WTC11 (cell line): ENCODE results near the gene PIAS2. TPM values are rescaled to one million over a fixed set of nuclear protein-coding genes. Genes with fewer than 3 reads are reported as not detected.

Source experiments
- ATAC-seq: fragments of 200-7000 bp; cut with Tn5 transposase; 2 replicates; pipeline ENCODE4 v1.10.0; 2021; ENCODE audit warnings: mild to moderate bottlenecking, moderate library complexity
- CTCF ChIA-PET: fragments of 300-600 bp; sonication (Branson Sonifier 250); formaldehyde crosslinking; loops from one replicate; lab custom pipeline; 2021; ENCODE audit warnings: antibody characterized with exemption; lab: Charles Lee
- POLR2A ChIA-PET: fragments of 350-600 bp; sonication (Branson Sonifier 250); formaldehyde crosslinking; loops from one replicate; lab custom pipeline; 2021; ENCODE audit warnings: antibody characterized with exemption; lab: Charles Lee
- DNase-seq: peaks from one replicate; pipeline ENCODE4 v3.0.0; 2021; ENCODE audit warnings: low spot score
- H3K27ac Mint-ChIP-seq: 2 replicates; pipeline ENCODE4 v1.8.0; 2021; ENCODE audit warnings: mixed read lengths
- H3K27me3 Mint-ChIP-seq: 2 replicates; pipeline ENCODE4 v1.8.0; 2021; ENCODE audit warnings: low read depth, mild to moderate bottlenecking, moderate library complexity, mixed read lengths
- H3K36me3 Mint-ChIP-seq: 2 replicates; pipeline ENCODE4 v1.8.0; 2021; ENCODE audit warnings: mixed read lengths
- H3K4me1 Mint-ChIP-seq: 2 replicates; pipeline ENCODE4 v1.8.0; 2022; ENCODE audit warnings: mixed read lengths
- H3K4me3 Mint-ChIP-seq: 2 replicates; pipeline ENCODE4 v1.8.0; 2021; ENCODE audit warnings: mild to moderate bottlenecking, moderate library complexity, mixed read lengths
- H3K9me3 Mint-ChIP-seq: 2 replicates; pipeline ENCODE4 v1.8.0; 2021; ENCODE audit warnings: mixed read lengths
- ATF1 ChIP-seq: sonication (generic); formaldehyde crosslinking; IDR thresholded peaks from 2 replicates; pipeline ENCODE4 v1.8.1; 2023; ENCODE audit warnings: mild to moderate bottlenecking, moderate library complexity, missing genetic modification reagents
- ATF2 ChIP-seq: sonication (generic); formaldehyde crosslinking; IDR thresholded peaks from 2 replicates; pipeline ENCODE4 v1.8.1; 2022; ENCODE audit warnings: low read depth, missing genetic modification reagents, borderline replicate concordance
- CREB1 ChIP-seq: sonication (generic); formaldehyde crosslinking; IDR thresholded peaks from 2 replicates; pipeline ENCODE4 v1.8.0; 2023; ENCODE audit warnings: mild to moderate bottlenecking, missing genetic modification reagents
- CTCF ChIP-seq: fragments of 200-600 bp; IDR thresholded peaks from 2 replicates; pipeline ENCODE4 v1.8.0; 2022; ENCODE audit warnings: antibody characterized with exemption
- ERG ChIP-seq: fragments of 250-450 bp; sonication (Bioruptor Pico); IDR thresholded peaks from 2 replicates; pipeline ENCODE4 v1.8.0; 2021; ENCODE audit warnings: mild to moderate bottlenecking
- GRHL2 ChIP-seq: fragments of 250-450 bp; sonication (Bioruptor Pico); IDR thresholded peaks from 2 replicates; pipeline ENCODE4 v1.8.0; 2022; ENCODE audit warnings: mild to moderate bottlenecking, moderate library complexity; ENCODE audit not compliant: insufficient replicate concordance, severe bottlenecking
- HMGXB4 ChIP-seq: sonication (generic); formaldehyde crosslinking; IDR thresholded peaks from 2 replicates; pipeline ENCODE4 v1.8.1; 2023; ENCODE audit warnings: mild to moderate bottlenecking, moderate library complexity, missing genetic modification reagents
- PRRX2 ChIP-seq: fragments of 250-450 bp; sonication (Bioruptor Pico); IDR thresholded peaks from 2 replicates; pipeline ENCODE4 v1.8.0; 2021; ENCODE audit warnings: mild to moderate bottlenecking
- SOX15 ChIP-seq: fragments of 250-450 bp; sonication (Bioruptor Pico); IDR thresholded peaks from 2 replicates; pipeline ENCODE4 v1.9.0; 2021; ENCODE audit warnings: mild to moderate bottlenecking
- STAT6 ChIP-seq: sonication (generic); formaldehyde crosslinking; conservative IDR thresholded peaks from 2 replicates; pipeline ENCODE4 v1.8.1; 2023; ENCODE audit warnings: mild to moderate bottlenecking, low read depth, missing genetic modification reagents, moderate library complexity
- TP53 ChIP-seq: sonication (generic); formaldehyde crosslinking; IDR thresholded peaks from 2 replicates; pipeline ENCODE4 v1.8.1; 2023; ENCODE audit warnings: mild to moderate bottlenecking, missing genetic modification reagents
- total RNA-seq: library from RNA; stranded (reverse); gene quantifications from 3 replicates; pipeline ENCODE4 v1.2.3, GENCODE V29; 2021

Gene PIAS2
- total RNA-seq, 1 experiment from 2014 or later: 50.7 TPM

- H3K27ac Mint-ChIP-seq: no peak overlapping the region
- ChIA-PET CTCF (interaction anchor here (1.6 kb wide), 1 partner anchor 10 kb away, joined by 4 read pairs; no protein-coding TSS in a partner anchor), POLR2A (no interaction called here)
- peaks cover 9% of the 10 kb centered on the region for H3K4me1 Mint-ChIP-seq
- DNase-seq (no peak), ATAC-seq (no peak)
- H3K9me3 Mint-ChIP-seq: no peaks in the 10 kb centered on the region
- no peak for TF ChIP-seq ATF1 (CRISPR knock-in tag)
- TF ChIP-seq GRHL2: no peak
- TF ChIP-seq HMGXB4: no peak
- no peak for TF ChIP-seq ATF2 (CRISPR knock-in tag)
- no peak for TF ChIP-seq CTCF
- H3K36me3 Mint-ChIP-seq: no peaks in the 10 kb centered on the region
- no peak overlapping the region for H3K4me3 Mint-ChIP-seq
- H3K27me3 Mint-ChIP-seq: no peaks in the 10 kb centered on the region
Measured at GRCh38 chr18:46939337-46939963, 22.1 kb upstream of the PIAS2 start.

- ChIA-PET CTCF (no interaction called here), POLR2A (no interaction called here)
- Mint-ChIP-seq H3K27ac (no peak overlapping the region), H3K4me1 (peaks cover 29% of the 10 kb centered on the region), H3K9me3 (peaks cover 15% of the 10 kb centered on the region), H3K27me3 (no peaks in the 10 kb centered on the region), H3K36me3 (peaks cover 12% of the 10 kb centered on the region), H3K4me3 (no peak overlapping the region)
- ATAC-seq (no peak), DNase-seq (no peak)
- TF ChIP-seq CREB1 (CRISPR knock-in tag) (no peak), ERG (CRISPR knock-in tag) (no peak)
Measured at GRCh38 chr18:46920653-46921052, 3.3 kb upstream of the PIAS2 start.

GRCh38 chr18:46920067-46920466 is 2.8 kb upstream of the PIAS2 start:
- Mint-ChIP-seq H3K27ac (no peak overlapping the region), H3K36me3 (peaks cover 12% of the 10 kb centered on the region), H3K9me3 (peaks cover 15% of the 10 kb centered on the region), H3K4me1 (peaks cover 35% of the 10 kb centered on the region), H3K27me3 (no peaks in the 10 kb centered on the region), H3K4me3 (no peak overlapping the region)
- ATAC-seq (no peak), DNase-seq (no peak)
- POLR2A ChIA-PET: no interaction called here
- CTCF ChIA-PET: no interaction called here
- no peak for TF ChIP-seq STAT6 (CRISPR knock-in tag)
- TF ChIP-seq TP53 (CRISPR knock-in tag): no peak
- no peak for TF ChIP-seq PRRX2 (CRISPR knock-in tag)
- no peak for TF ChIP-seq SOX15 (CRISPR knock-in tag)
